H1 (cell line): ENCODE results near the gene SNW1. TPM values are rescaled to one million over a fixed set of nuclear protein-coding genes. Genes with fewer than 3 reads are reported as not detected.
"Not testable (repeated sequence)": the region's sequence is repeated elsewhere in the genome, so short reads cannot be mapped to it uniquely, and the experiment has no call there.

ENCODE experiments used
- CTCF ChIA-PET: fragments of 300-600 bp; sonication (Branson Sonifier 250); formaldehyde crosslinking; loops from one replicate; lab custom pipeline; 2021; ENCODE audit not compliant: partially characterized antibody; lab: Charles Lee
- POLR2A ChIA-PET: fragments of 300-600 bp; sonication (Branson Sonifier 250); formaldehyde crosslinking; loops from one replicate; lab custom pipeline; 2021; ENCODE audit warnings: inconsistent platforms; ENCODE audit not compliant: partially characterized antibody; lab: Charles Lee
- DNase-seq, 2 experiments: peaks; one replicate each; pipeline versions ENCODE4 v3.0.0 to v3.0.0-alpha.2; 2010 to 2022; ENCODE audit warnings: low spot score in 2 of 2, low read depth in 1 of 2, mixed read lengths in 1 of 2
- FAIRE-seq: peaks from 2 replicates; lab custom pipeline; 2011; peaks lifted over from hg19 to GRCh38; lab: Jason Lieb, UNC
- H2AFZ ChIP-seq: 2 replicates; pipeline ENCODE4 v1.8.1; 2012; ENCODE audit warnings: low read length, inconsistent platforms
- H2AK5ac ChIP-seq: 2 replicates; pipeline ENCODE4 v1.6.1; 2013; ENCODE audit warnings: low read depth, low read length
- H2BK120ac ChIP-seq: replicated peaks from 2 replicates; pipeline ENCODE3; 2013; ENCODE audit warnings: low read depth, low read length, inconsistent platforms
- H2BK12ac ChIP-seq: 2 replicates; pipeline ENCODE4 v1.6.1; 2013; ENCODE audit warnings: low read depth, low read length
- H2BK15ac ChIP-seq: 2 replicates; pipeline ENCODE4 v1.6.1; 2013; ENCODE audit warnings: low read length
- H2BK20ac ChIP-seq: 2 replicates; pipeline ENCODE4 v1.6.1; 2013; ENCODE audit warnings: low read length
- H2BK5ac ChIP-seq: 2 replicates; pipeline ENCODE4 v1.6.1; 2013; ENCODE audit warnings: low read depth, low read length
- H3K14ac ChIP-seq: 2 replicates; pipeline ENCODE4 v1.6.1; 2013; ENCODE audit warnings: inconsistent platforms; ENCODE audit not compliant: insufficient read length
- H3K18ac ChIP-seq: 2 replicates; pipeline ENCODE4 v1.6.1; 2013; ENCODE audit warnings: low read length; ENCODE audit errors: extremely low read depth
- H3K23ac ChIP-seq: 2 replicates; pipeline ENCODE4 v1.6.1; 2013; ENCODE audit warnings: inconsistent platforms; ENCODE audit not compliant: insufficient read length
- H3K23me2 ChIP-seq: 2 replicates; pipeline ENCODE4 v1.6.1; 2013; ENCODE audit warnings: low read depth, low read length
- H3K27ac ChIP-seq: 2 replicates; pipeline ENCODE4 v1.6.1; 2011; ENCODE audit warnings: low read depth, low read length, inconsistent platforms
- H3K27me3 ChIP-seq, 4 experiments: replicated peaks in 1 of 4; 1 replicate in 1 of 4; 2 replicates in 3 of 4; pipeline versions ENCODE4 v1.6.1 to v1.8.1; 2011 to 2013; ENCODE audit warnings: low read length in 3 of 4, mild to moderate bottlenecking in 3 of 4, inconsistent platforms in 2 of 4, mixed read lengths in 2 of 4, moderate library complexity in 1 of 4; ENCODE audit not compliant: control insufficient read depth in 3 of 4, insufficient read depth in 3 of 4; ENCODE audit errors: extremely low read depth in 1 of 4
- H3K36me3 ChIP-seq, 4 experiments: 2 replicates each; pipeline versions ENCODE4 v1.6.1 to v1.8.1; 2011 to 2013; ENCODE audit warnings: mild to moderate bottlenecking in 4 of 4, low read length in 3 of 4, moderate library complexity in 2 of 4, control low read depth in 1 of 4, inconsistent platforms in 1 of 4; ENCODE audit not compliant: insufficient read depth in 4 of 4, control insufficient read depth in 2 of 4
- H3K4ac ChIP-seq: replicated peaks from 2 replicates; pipeline ENCODE3; 2013; ENCODE audit warnings: low read length, low read depth, mixed read lengths, inconsistent platforms; ENCODE audit not compliant: insufficient read length
- H3K4me1 ChIP-seq, 4 experiments: replicated peaks in 1 of 4; 1 replicate in 1 of 4; 2 replicates in 3 of 4; pipeline versions ENCODE4 v1.6.1 to v1.8.1; 2011 to 2013; ENCODE audit warnings: low read length in 3 of 4, inconsistent platforms in 2 of 4, mixed read lengths in 1 of 4; ENCODE audit not compliant: insufficient read depth in 4 of 4, control insufficient read depth in 3 of 4
- H3K4me2 ChIP-seq, 2 experiments: 2 replicates each; pipeline versions ENCODE4 v1.6.1 to v1.8.1; 2011 to 2013; ENCODE audit warnings: low read depth in 2 of 2, low read length in 2 of 2, control low read depth in 1 of 2, inconsistent platforms in 1 of 2, mild to moderate bottlenecking in 1 of 2; ENCODE audit not compliant: insufficient read depth in 1 of 2
- H3K4me3 ChIP-seq, 4 experiments: fragments of 200-600, 300-600 bp in 1 of 4; sonication (generic), shearing (Covaris generic), sonication (Bioruptor Twin) in 1 of 4; 2 replicates each; pipeline versions ENCODE4 v1.5.1 to v1.8.1; 2011 to 2016; ENCODE audit warnings: low read length in 4 of 4, low read depth in 3 of 4, control low read depth in 2 of 4, inconsistent platforms in 2 of 4, mild to moderate bottlenecking in 2 of 4, mixed read lengths in 1 of 4, moderate library complexity in 1 of 4; ENCODE audit not compliant: insufficient read depth in 2 of 4; ENCODE audit errors: extremely low read depth in 1 of 4
- H3K56ac ChIP-seq: replicated peaks from 2 replicates; pipeline ENCODE3; 2013; ENCODE audit warnings: low read depth, mild to moderate bottlenecking, mixed read lengths, low read length, inconsistent platforms; ENCODE audit not compliant: insufficient read length
- H3K79me1 ChIP-seq: 2 replicates; pipeline ENCODE4 v1.6.1; 2013; ENCODE audit warnings: low read depth, low read length, control low read depth
- H3K79me2 ChIP-seq, 2 experiments: 2 replicates each; pipeline versions ENCODE4 v1.6.1 to v1.8.1; 2012 to 2013; ENCODE audit warnings: low read length in 2 of 2, mild to moderate bottlenecking in 2 of 2, inconsistent platforms in 1 of 2; ENCODE audit not compliant: insufficient read depth in 2 of 2, control insufficient read depth in 1 of 2
- H3K9ac ChIP-seq, 4 experiments: replicated peaks in 1 of 4; 1 replicate in 1 of 4; 2 replicates in 3 of 4; pipeline versions ENCODE4 v1.6.1 to v1.8.1; 2011 to 2013; ENCODE audit warnings: low read depth in 3 of 4, low read length in 3 of 4, control low read depth in 2 of 4, mild to moderate bottlenecking in 2 of 4, moderate library complexity in 2 of 4, inconsistent platforms in 1 of 4; ENCODE audit errors: extremely low read depth in 1 of 4
- H3K9me3 ChIP-seq, 2 experiments: 2 replicates each; pipeline versions ENCODE4 v1.6.1 to v1.8.1; 2012 to 2013; ENCODE audit warnings: mild to moderate bottlenecking in 2 of 2, moderate library complexity in 2 of 2, control low read depth in 1 of 2, inconsistent platforms in 1 of 2, low read depth in 1 of 2, low read length in 1 of 2, mixed read lengths in 1 of 2; ENCODE audit not compliant: insufficient read depth in 2 of 2
- H4K20me1 ChIP-seq, 2 experiments: replicated peaks in 1 of 2; 2 replicates each; pipeline versions ENCODE3 to v1.8.1; 2011 to 2013; ENCODE audit warnings: inconsistent platforms in 2 of 2, low read length in 2 of 2, mild to moderate bottlenecking in 1 of 2; ENCODE audit not compliant: insufficient read depth in 2 of 2, control insufficient read depth in 1 of 2
- H4K5ac ChIP-seq: 2 replicates; pipeline ENCODE4 v1.6.1; 2013; ENCODE audit warnings: low read length, low read depth, mixed read lengths, inconsistent platforms; ENCODE audit not compliant: insufficient read length
- H4K8ac ChIP-seq: 2 replicates; pipeline ENCODE4 v1.8.0; 2013; ENCODE audit warnings: mild to moderate bottlenecking, moderate library complexity, low read length, inconsistent platforms; ENCODE audit not compliant: insufficient read depth; ENCODE audit errors: extremely low read depth
- H4K91ac ChIP-seq: replicated peaks from 2 replicates; pipeline ENCODE3; 2013; ENCODE audit warnings: low read length, mixed read lengths, inconsistent platforms; ENCODE audit not compliant: insufficient read length
- WGBS, 2 experiments: shearing (Covaris generic) in 1 of 2; methylation state at CpG; one replicate each; pipeline versions ENCODE4 v1.1.6 to v1.1.7; 2013 to 2015; ENCODE audit warnings: low lambda C conversion rate in 2 of 2, mixed read lengths in 2 of 2, inconsistent platforms in 1 of 2, low coverage in 1 of 2, missing lambda C conversion rate in 1 of 2; ENCODE audit not compliant: insufficient replicate concordance in 2 of 2, insufficient coverage in 1 of 2, insufficient read length in 1 of 2; ENCODE audit errors: extremely low coverage in 1 of 2, missing lambda C conversion rate in 1 of 2; 5-methylcytosine and 5-hydroxymethylcytosine counted together
- polyA plus RNA-seq, 7 experiments: library from polyadenylated mRNA; depleted of rRNA in 3 of 7; stranded (reverse) in 5 of 7; unstranded in 2 of 7; fragments of >200 nt in 5 of 7; fragments of 200-250 nt in 2 of 7; gene quantifications; 1 replicate in 5 of 7; 2 replicates in 1 of 7; 4 replicates in 1 of 7; pipeline versions ENCODE4 v1.2.1 to v1.2.3, GENCODE V29; 2011 to 2013; ENCODE audit warnings: missing spikeins in 2 of 7, mixed read lengths in 2 of 7
- total RNA-seq: library from RNA; stranded (reverse); fragmentation: NEBNext Ultra II Directional; extraction: Animal tissue kit (Norgen Biotek cat#: 25700); gene quantifications from 2 replicates; pipeline ENCODE4 v1.2.1, GENCODE V29; 2021

SNW1 gene
- total and polyA plus RNA-seq, 2 of the 8 experiments (the other 6 are each of a cell fraction or from before 2014, with no cell fraction given), result 13.2 to 79.2 TPM

DNA sequence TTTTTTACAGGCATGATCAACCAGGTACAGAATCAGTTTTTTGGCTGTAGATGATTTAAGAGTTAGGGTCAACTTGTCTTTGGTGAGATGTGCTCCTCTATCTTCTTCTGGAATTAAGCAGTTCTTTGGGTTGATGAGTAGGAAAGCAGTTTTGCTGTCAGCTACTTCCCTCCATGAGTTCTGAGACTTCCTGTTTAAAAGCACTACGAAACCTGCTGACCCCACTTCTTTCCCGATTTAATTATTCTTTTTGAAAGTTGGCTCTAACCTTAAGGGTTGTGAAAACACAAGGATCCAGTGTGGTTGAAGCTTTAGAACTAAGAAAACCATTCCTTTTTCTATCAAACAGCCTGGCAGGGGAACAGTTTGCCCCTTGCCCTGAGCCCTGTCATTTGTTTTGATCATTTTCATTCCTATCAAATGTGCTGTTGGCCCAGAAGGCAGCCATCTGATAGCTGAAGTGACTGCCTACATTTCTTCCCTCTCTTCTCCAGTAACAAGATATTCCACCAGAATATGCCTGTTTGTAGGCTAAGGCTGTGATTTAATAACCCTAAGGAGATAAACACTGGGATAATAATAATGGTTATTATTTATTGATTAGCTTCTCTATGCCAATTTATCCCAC, 7.6 kb upstream of the SNW1 start:
- DNase-seq, H3K27me3 ChIP-seq, H3K36me3 ChIP-seq, FAIRE-seq, CTCF ChIA-PET, H2BK5ac ChIP-seq, H3K4ac ChIP-seq, H4K20me1 ChIP-seq, H3K4me1 ChIP-seq, H3K9me3 ChIP-seq, H4K91ac ChIP-seq, H3K23ac ChIP-seq, H3K56ac ChIP-seq, H2BK15ac ChIP-seq, H4K8ac ChIP-seq, H2BK20ac ChIP-seq, H3K79me1 ChIP-seq, H3K79me2 ChIP-seq, H4K5ac ChIP-seq, H3K14ac ChIP-seq, H3K9ac ChIP-seq, H2BK120ac ChIP-seq, H3K18ac ChIP-seq, H2AK5ac ChIP-seq, H3K27ac ChIP-seq, H3K4me3 ChIP-seq, H3K4me2 ChIP-seq, H2BK12ac ChIP-seq, H3K23me2 ChIP-seq, H2AFZ ChIP-seq: not testable (repeated sequence)
- 96% methylated on average over 2 of the region's 2 CpGs; no CpG with 5 or more reads in 1 of the 2 experiments for WGBS, 2 experiments
- POLR2A ChIA-PET, result interaction anchor here (0.7 kb wide), 1 partner anchor 8 kb away, joined by 3 read pairs; no protein-coding TSS in a partner anchor
